NOMO-1 treated with DMSO at 0.1 percent for 48 hours (cell line): ENCODE results near the gene SPATA2L.
"Not testable (repeated sequence)": the region's sequence is repeated elsewhere in the genome, so short reads cannot be mapped to it uniquely, and the experiment has no call there.

Experiments
- DNase-seq: peaks from one replicate; lab custom pipeline; 2025; ENCODE audit not compliant: unreplicated experiment; lab: John Stamatoyannopoulos, UW

The SPATA2L gene

GRCh38 chr16:89691986-89692569 is 9.4 kb downstream of the SPATA2L start:
- no peak for DNase-seq

GRCh38 chr16:89691231-89691985 is 10.1 kb downstream of the SPATA2L start:
- DNase-seq: no peak

GRCh38 chr16:89690392-89690901 is 11.1 kb downstream of the SPATA2L start:
- no peak for DNase-seq

GRCh38 chr16:89689621-89690020 is 11.9 kb downstream of the SPATA2L start:
- not testable (repeated sequence) for DNase-seq

- DNase-seq: no peak
Measured at GRCh38 chr16:89689142-89689541, 12.4 kb downstream of the SPATA2L start.

GRCh38 chr16:89688395-89688794 is 13.1 kb downstream of the SPATA2L start:
- no peak for DNase-seq

- no peak for DNase-seq
Measured at GRCh38 chr16:89687092-89687940, 14.2 kb downstream of the SPATA2L start.

GRCh38 chr16:89686520-89687091 is 14.9 kb downstream of the SPATA2L start, which contains the start of gene CDK10:
Gene CDK10 (plus strand): TSS chr16:89686689. CDS start chr16:89686711, 22 bp downstream.
- DNase-seq: peak; percentile 84

GRCh38 chr16:89685916-89686315 is 15.6 kb downstream of the SPATA2L start:
- DNase-seq: no peak

GRCh38 chr16:89678258-89678657 is 23.2 kb downstream of the SPATA2L start:
- DNase-seq: no peak

GRCh38 chr16:89672177-89672941 is 29.1 kb downstream of the SPATA2L start:
- DNase-seq: no peak

- not testable (repeated sequence) for DNase-seq
Measured at GRCh38 chr16:89671565-89671964, 29.9 kb downstream of the SPATA2L start.

GRCh38 chr16:89670496-89671431 is 30.7 kb downstream of the SPATA2L start:
- peak; percentile 79 for DNase-seq

GRCh38 chr16:89669755-89670154 is 31.8 kb downstream of the SPATA2L start:
- DNase-seq: no peak

- no peak for DNase-seq
Measured at GRCh38 chr16:89668790-89669158, 32.7 kb downstream of the SPATA2L start.

- DNase-seq: no peak
Measured at GRCh38 chr16:89667633-89668032, 33.9 kb downstream of the SPATA2L start.

GRCh38 chr16:89667000-89667399 is 34.5 kb downstream of the SPATA2L start:
- DNase-seq: peak; percentile 9

- DNase-seq: not testable (repeated sequence)
Measured at GRCh38 chr16:89664238-89664637, 37.3 kb downstream of the SPATA2L start.

GRCh38 chr16:89661215-89661614 is 40.3 kb downstream of the SPATA2L start:
- no peak for DNase-seq
